Testis (tissue), 2 donors: ENCODE results near the gene SLC4A2.

Experiments used
- POLR2A ChIP-seq: fragments of 450-650 bp; IDR thresholded peaks from one replicate; pipeline ENCODE4 v1.6.1; 2017; ENCODE audit warnings: antibody characterized with exemption, mild to moderate bottlenecking, moderate library complexity
- TF ChIP-seq, protein P1 (sequence below), 3 experiments: fragments of 450-650 bp in 2 of 3; fragments of 200-600 bp in 1 of 3; sonication (generic) in 1 of 3; IDR thresholded peaks; one replicate each; pipeline ENCODE4 v1.5.1; 2016 to 2019; ENCODE audit warnings: antibody characterized with exemption in 3 of 3, mild to moderate bottlenecking in 2 of 3, moderate library complexity in 1 of 3

DNA sequence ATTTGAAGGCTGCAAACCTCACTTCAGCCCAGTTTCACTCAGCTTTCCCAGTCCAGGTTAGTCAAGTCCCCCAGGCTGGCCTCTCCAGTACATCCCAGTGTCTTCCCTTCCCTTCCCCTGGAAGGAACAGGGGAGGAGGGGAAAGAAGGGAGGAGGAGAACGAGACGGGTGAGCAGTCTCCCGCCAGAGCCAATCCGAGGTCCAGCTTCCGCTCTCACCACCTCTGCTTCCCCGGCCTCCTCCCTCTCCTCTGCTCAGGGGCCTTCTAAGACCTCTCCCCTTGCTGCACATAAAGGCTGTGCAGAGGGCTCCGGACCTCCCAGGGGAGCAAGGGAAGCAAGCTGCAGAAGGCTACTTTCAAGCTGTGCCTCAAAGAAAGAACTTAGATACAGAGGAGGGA is 39.2 kb upstream of the SLC4A2 start:
- TF ChIP-seq, protein P1, sequence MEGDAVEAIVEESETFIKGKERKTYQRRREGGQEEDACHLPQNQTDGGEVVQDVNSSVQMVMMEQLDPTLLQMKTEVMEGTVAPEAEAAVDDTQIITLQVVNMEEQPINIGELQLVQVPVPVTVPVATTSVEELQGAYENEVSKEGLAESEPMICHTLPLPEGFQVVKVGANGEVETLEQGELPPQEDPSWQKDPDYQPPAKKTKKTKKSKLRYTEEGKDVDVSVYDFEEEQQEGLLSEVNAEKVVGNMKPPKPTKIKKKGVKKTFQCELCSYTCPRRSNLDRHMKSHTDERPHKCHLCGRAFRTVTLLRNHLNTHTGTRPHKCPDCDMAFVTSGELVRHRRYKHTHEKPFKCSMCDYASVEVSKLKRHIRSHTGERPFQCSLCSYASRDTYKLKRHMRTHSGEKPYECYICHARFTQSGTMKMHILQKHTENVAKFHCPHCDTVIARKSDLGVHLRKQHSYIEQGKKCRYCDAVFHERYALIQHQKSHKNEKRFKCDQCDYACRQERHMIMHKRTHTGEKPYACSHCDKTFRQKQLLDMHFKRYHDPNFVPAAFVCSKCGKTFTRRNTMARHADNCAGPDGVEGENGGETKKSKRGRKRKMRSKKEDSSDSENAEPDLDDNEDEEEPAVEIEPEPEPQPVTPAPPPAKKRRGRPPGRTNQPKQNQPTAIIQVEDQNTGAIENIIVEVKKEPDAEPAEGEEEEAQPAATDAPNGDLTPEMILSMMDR (IDR thresholded peaks at IDR 0.05) = no peak
- no peak for TF ChIP-seq POLR2A
